Posterior cingulate gyrus (tissue), 11 donors: ENCODE data around the gene YPEL2.
A peak's percentile ranks its signal among the peaks of the same experiment; 100 is the strongest.
"Not testable (repeated sequence)": the region's sequence is repeated elsewhere in the genome, so short reads cannot be mapped to it uniquely, and the experiment has no call there.

Experiments used
- DNase-seq, 10 donors: peaks; one replicate each; pipeline versions ENCODE4 v3.0.0 to v3.0.0-alpha.2; 2020 to 2021; ENCODE audit warnings: mixed read lengths in 3 of 10
- intact Hi-C: fragments of 100-400 bp; cut with DNase I; formaldehyde crosslinking; loops from one replicate; pipeline ENCODE4 v1.15.1; 2023

Gene YPEL2, protein sequence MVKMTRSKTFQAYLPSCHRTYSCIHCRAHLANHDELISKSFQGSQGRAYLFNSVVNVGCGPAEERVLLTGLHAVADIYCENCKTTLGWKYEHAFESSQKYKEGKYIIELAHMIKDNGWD

DNA sequence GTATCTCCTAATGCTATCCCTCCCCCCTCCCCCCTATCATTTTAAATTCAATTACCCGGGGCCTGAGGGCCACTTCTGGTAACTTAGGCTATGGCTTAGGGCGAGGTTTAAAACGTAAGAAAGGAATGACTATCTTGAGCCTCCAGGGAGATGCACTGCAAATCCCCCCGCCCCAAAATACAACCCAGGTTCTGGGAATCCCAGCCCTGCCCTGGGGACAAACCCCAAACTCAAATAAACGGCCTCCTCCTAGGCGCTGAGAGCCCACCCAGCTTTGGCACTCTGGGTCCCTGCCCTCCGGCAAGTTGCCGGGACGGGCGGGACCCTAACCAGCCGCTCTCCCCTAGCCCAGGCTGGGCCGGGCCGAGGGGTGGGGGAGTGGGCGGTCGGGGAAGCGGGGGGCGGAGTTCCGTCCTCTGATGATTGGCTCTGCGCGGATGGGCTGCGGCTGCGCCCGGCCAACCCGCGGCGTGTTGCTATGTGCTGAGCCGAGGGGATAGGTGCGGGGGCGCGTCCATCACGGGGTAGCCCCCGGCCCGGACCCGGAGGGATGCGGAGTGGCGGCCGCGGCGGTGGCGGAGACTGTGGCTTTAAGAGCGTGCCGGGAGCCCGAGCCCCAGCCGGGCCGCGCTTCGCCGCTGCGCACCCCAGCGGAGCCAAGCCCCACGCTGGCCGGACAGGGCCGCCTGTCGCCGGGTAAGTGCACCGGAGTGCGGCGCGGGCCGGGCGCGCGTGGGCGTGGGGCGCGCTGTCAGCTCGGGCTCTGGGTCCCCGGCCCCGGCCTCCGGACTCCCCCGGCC lies at the start of gene YPEL2:
TSS of gene YPEL2 (plus strand) at position 527 of the 800 bp plus-strand sequence. CDS start 21,755 bp downstream, outside the sequence.
- DNase-seq = peak; percentile 95 to 100 (median 98)
- intact Hi-C loops = loop anchor here (5.0 kb wide), 1 partner anchor 36 kb away; no protein-coding TSS in a partner anchor

DNA sequence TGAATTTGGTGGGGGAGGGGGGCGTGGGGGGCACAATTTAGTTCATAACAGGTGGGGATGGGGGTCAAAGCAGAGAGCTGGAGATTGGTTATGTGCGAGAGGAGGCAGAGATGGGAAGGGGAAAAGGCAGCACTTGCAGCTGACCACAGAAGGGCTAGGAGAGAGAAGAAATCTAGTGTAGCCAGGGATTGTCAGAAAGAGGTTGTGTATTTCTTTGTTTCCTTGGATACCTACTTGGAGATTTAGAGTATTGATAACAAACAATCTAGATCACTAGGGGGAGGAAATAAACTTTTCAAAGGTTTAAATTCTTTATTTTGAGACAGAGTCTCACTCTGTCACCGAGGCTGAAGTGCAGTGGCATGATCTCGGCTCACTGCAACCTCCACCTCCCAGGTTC lies 47.1 kb upstream of the YPEL2 start:
- no peak for DNase-seq
- intact Hi-C loops = no loop called here

DNA sequence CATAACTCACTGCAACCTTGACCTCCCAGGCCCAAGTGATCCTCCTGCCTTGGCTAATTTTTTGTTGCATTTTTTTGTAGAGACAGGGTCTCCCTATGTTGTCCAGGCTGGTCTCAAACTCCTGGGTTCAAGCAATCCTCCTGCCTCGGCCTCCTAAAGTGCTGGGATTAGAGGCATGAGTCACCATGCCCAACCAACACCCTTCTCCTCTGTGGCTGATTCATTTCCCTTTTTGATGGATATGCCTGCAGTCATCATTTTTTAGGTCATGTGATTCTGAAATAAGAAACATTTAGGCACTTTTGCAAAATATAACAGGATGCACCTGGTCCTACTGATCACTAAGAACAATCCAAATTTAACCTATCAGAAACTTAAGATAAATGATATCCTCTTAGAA lies 44.0 kb upstream of the YPEL2 start:
- intact Hi-C loops = no loop called here
- DNase-seq = no peak

DNA sequence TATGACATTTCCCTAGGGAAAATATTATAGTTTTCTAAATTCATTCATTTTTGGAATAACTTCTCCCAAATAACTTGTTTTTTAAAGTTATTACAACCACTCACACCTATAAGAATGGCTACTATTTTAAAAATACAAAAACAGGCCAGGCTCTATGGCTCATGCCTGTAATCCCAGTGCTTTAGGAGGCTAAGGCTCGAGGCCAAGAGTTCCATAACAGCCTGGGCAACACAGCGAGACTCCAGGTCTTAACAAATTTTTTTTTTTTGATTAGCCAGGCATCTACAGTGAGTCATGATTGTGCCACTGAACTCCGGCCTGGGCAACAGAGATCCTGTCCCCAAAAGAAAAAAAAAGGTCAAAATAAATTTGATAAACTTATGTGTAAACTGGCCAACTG lies 43.6 kb upstream of the YPEL2 start:
- intact Hi-C loops = no loop called here
- DNase-seq = no peak

DNA sequence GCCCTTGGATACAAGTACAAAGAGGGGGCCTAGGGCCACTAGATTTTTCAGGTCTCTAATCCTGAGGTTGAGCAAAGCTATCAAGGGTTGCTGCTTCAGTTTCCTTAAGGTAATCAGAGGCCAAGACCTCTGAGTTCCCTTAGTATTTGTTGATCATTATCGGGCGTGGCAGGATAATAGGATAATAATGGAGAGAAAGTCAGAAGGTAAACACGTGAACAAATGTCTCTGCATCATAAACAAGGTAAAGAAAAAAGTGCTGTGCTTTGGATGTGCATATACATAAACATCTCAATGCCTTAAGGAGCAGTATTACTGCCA lies 41.5 kb upstream of the YPEL2 start:
- no peak for DNase-seq
- intact Hi-C loops = no loop called here

DNA sequence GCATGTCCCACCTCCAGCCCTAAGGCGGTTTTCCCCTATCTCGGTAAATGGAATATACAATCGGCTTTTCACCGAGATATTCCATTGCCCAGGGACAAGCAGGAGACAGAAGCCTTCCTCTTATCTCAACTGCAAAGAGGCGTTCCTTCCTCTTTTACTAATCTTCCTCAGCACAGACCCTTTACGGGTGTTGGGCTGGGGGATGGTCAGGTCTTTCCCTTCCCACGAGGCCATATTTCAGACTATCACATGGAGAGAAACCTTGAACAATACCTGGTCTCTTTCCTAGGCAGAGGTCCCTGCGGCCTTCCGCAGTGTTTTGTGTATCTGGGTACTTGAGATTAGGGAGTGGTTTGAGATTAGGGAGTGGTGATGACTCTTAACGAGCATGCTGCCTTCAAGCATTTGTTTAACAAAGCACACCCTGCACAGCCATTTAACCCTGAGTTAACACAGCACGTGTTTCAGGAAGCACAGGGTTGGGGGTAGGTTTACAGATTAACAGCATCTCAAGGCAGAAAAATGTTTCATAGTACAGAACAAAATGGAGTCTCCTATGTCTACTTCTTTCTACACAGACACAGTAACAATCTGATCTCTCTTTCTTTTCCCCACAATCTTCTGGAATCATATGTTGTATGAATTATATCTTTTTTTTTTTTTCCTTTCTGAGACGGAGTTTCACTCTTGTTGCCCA lies 41.0 kb upstream of the YPEL2 start:
- DNase-seq, intact Hi-C loops: not testable (repeated sequence)

DNA sequence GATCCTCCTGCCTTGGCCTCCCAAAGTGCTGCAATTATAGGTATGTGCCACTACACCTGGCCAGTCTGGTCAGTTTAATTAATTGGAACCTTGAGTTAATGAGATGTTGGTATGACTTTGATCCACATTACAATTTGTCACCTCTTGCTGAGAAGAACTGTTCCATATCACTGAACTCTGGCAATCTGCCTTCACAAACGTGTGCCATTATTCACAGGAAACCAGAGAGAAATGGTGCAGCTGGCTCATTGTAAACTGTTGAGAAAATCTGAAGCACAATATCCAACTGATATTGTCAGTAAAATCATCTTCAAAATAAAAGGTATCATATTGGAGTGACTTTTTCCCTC lies 39.3 kb upstream of the YPEL2 start:
- DNase-seq = no peak
- intact Hi-C loops = no loop called here

DNA sequence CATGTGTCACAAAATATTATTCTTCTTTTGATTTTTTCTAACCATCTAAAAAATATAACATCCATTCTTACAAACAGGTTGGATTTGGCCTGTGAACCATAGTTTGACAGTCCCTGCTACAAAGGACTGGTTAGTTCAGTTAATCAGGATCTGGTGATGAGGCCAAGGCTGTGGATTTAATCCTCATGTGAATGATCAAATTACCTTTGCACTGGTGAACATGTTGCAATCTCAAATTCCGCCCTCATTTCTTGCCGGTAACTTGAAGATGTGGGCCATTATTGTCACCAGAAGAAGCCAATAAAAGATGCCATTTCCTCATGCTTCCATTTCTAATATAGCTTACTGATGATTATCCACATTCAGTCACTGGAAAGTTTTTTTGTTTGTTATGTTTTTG lies 35.3 kb upstream of the YPEL2 start:
- no peak for DNase-seq

DNA sequence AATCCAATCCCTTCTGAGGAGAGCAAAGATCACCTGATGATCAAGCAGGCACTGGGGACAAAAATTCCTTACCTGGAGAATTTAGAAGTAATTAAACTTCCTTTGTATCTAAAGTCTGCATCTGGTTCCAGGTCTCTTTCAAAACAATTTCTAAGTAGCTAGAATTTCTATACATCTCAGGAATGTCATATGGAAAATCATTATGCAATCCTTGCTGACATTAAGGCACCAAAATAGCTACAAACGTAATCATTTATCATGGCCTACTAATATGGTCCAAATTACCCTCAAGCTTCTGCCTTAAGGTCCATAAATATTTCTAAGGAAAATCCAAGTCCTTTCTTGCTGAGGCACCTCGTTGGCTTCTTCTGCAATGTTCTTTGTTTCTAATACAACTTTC lies 32.9 kb upstream of the YPEL2 start:
- no peak for DNase-seq
- intact Hi-C loops = no loop called here

More for the DNA sequence above, 35.3 kb upstream of the YPEL2 start:
- intact Hi-C loops = no loop called here

DNA sequence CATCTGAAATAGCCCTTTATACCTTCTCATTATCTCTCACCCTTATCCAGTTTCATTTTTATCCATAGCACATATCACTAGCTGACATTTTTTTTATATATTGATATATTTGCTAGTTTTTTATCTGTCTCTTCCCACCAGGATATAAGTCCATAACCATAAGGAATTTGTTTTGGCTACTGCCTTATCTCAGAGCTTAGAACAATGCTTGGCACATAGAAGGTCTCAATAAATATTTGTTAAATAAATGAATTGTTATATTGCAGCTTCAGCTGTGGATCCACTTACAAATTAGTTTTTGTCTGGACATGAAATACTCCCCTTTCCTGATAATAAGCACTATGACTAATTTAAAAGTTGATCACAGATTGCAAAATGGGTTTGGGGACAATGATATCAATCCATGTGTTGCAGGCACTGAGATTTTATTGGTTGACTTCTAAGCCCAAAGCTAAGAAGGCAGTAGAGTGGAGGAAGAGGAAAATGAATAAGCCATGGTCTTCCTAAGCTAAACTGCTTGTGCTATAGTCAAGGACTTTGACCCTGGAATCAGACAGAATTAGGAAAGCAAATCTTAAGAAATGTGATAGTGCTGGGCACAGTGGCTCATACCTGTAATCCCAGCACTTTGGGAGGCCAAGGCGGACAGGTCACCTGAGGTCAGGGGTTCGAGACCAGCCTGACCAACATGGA lies 31.9 kb upstream of the YPEL2 start:
- intact Hi-C loops = no loop called here

DNA sequence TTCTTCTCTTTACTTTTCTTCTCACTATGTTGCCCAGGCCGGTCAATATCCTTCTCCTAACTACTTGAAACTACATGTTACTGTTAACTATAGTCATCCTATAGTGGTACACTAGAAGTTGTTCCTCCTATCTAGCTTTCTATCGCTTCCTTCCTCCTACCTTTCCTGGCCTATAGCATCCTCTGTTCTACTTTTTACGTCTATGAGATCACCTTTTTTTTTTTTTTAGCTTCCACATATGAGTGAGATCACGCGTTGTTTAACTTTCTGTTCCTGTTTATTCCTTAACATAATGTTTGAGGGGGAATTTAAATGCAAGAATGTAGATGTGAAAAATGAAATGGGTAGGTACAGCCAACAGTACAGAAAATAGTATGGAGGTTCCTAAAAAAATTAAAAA lies 30.5 kb upstream of the YPEL2 start:
- intact Hi-C loops = no loop called here
- no peak for DNase-seq

More for the DNA sequence above, 31.9 kb upstream of the YPEL2 start:
- no peak for DNase-seq

DNA sequence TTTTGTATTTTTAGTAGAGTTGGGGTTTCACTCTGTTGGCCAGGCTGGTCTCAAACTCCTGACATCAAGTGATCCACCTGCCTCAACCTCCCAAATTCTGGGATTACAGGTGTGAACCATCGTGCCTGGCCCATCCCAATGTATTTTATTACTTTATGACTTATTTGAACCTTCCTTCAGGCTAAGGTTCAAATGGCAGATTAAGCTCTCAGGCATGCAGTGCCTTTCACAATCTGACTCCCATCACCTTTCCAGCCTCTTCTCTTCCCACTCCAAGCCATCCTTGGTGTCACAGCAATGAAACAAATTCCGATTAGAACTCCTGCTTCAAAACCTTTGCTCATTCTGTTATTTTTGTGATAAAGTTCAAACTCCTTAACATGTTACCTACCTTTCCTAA lies 26.6 kb upstream of the YPEL2 start:
- intact Hi-C loops = no loop called here
- DNase-seq = no peak

DNA sequence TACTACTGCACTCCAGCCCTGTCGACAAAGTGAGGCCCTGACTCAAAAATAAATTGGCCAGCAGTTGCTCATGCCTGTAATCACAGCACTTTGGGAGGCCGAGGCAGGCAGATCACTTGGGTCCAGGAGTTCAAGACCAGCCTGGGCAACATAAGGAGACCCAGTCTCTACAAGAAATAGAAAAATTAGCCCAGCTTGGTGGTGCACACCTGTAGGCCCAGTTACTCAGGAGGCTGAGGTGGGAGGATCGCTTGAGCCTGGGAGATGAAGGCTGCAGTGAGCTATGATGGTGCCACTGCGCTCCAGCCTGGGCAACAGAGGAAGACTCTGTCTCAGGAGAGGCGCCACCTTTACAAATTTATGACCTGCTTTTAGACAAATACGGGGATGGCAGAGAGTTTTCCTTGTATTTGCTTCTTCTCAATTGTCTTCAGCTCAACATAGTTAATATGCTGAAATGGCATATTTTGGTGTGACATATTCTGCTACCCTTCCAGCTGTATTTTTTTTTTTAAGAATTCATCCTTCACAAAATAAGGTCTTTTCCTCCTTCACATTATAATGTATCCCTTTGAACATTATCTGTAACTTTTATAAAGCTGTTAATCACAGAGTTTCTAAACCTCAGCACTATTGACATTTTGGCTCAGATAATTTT lies 21.1 kb upstream of the YPEL2 start:
- intact Hi-C loops = loop anchor here (2.0 kb wide), 1 partner anchor 248 kb away; no protein-coding TSS in a partner anchor

DNA sequence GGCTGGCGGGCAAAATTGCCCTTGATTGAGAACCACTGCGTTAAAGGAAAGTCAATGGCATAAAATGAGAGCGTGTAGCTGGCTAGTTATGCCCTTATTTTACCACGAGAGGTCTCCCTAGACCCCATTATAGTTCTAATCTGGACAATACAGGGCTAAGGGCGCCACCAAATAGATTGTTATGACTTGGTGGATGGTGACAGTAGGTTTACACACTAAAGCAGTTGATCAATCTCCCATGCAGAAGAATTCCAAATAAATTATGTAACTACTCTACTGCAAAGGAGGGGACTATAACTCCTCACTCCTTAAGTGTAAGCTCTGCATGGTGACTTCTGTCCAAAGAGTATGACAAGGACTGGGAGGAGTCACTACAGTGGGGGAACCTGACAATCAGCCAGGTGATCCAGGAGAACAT lies 20.4 kb upstream of the YPEL2 start:
- intact Hi-C loops = loop anchor here (1.0 to 2.0 kb wide), 2 partner anchors 130 to 248 kb away; no protein-coding TSS in a partner anchor
- peak in 2 of 10 donors; percentile 13 to 37 for DNase-seq

More for the DNA sequence above, 21.1 kb upstream of the YPEL2 start:
- DNase-seq = no peak

DNA sequence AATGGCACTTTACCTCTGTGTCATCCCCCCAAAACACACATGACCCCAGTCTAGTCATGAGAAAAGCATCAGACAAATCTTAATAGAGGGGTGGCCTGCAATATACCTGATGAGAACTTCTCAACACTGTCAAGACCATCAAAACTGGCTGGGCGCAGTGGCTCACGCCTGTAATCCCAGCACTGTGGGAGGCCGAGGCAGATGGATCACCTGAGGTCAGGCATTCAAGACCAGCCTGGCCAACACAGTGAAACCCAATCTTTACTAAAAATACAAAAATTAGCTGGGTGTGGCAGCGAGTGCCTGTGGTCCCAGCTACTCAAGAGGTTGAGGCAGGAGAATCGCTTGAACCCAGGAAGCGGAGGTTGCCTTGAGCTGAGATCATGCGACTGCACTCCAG lies 19.9 kb upstream of the YPEL2 start:
- intact Hi-C loops = loop anchor here (1.0 to 2.0 kb wide), 2 partner anchors 130 to 247 kb away; no protein-coding TSS in a partner anchor
- DNase-seq = not testable (repeated sequence)

DNA sequence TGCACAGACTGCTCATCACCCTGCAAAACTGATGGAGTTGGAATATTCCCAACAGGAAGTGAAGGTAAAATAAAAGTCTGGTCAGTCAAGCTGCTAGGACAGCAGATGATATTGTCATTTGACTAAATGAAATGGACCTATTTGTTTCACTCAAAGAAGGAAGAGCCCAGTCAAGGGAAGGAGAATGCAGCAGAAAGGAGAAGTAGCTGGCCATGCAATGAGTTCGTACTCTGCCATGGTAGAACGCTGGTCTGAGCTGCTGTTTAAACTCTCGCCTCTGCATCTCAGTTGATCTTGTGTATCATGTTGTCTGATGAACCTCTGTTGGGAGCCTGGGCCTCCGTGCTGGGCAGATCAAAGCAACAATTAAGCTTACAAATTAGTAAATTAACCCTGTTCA lies 15.6 kb upstream of the YPEL2 start:
- DNase-seq = no peak
- intact Hi-C loops = no loop called here

DNA sequence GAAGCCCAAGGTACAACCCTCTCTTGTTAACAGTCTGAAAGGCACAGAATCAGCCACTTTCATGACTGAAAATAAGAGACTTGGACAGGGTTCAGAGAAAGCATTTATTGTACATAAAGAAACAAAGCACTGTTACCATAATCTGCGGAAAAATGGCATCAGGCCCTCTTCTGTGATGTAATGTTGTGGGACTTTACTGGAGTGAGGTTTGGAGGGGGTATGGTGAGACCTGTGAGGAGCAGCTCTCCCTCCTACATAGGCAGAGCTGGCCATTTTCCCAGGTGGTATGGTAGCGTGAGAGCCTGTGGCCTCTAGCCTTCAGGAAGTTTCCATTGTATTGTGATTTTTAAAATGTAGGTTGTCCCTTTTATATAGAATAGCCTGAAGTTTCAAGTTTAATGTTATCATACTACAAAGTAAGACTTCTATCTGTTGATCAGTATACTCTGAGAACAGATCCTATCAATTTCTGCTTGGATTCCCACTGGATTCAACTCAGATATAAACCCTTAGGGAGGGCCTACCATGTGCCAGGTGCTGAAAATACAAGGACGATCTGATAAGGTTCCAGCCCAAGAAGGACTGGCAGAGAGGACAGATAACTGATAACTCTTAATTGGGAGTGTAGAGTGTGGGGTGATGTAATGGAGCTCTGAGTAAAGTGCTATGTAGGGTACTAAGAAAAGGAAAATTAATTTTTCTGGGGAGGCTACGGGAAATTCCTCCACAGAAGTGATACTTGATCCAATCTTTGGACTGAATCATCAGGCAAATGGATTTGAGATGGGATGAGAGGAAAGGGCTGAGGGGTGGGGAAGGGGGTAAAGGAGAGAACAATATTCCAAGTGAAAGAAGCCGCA lies 4.1 kb upstream of the YPEL2 start:
- no peak for DNase-seq
- intact Hi-C loops = no loop called here

DNA sequence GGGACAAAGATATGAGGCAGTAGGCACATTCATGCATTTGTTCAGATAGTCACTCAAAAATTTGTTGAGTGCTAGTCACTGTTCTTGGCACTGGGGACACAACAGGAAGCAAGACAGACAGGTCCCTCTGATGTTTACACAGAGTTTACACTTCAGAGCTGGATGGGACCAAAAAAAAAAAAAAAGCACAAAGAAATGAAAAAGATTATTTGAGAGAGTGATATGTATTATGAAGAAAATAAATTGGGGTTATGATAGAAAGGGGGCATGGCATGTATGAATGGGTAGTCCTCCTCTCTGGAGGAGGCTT lies 3.5 kb upstream of the YPEL2 start:
- intact Hi-C loops = no loop called here
- DNase-seq = no peak

DNA sequence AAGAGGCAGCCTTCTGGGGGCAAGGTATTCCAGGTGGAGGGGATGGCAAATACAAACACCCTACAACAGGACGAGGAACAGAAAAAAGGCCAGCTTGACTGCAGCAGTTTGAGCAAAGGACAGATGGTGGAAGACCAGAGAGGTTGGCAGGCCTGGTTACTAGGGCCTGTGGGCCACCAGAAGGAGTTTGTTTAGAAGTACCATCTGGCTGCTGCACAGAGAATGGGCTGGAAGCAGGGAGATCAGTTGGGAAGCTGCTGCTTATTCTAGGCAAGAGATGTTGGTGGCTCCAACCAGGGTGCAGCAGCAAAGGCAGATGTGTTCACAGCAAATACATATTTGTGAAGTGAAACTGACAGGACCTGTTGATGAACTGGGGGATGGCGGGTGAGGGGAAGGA lies 2.9 kb upstream of the YPEL2 start:
- no peak for DNase-seq

More for the DNA sequence above, 2.9 kb upstream of the YPEL2 start:
- intact Hi-C loops = no loop called here
